Right atrium auricular region (tissue), 2 donors: Measurements from ENCODE around the gene OR52I1. TPM values are rescaled to one million over a fixed set of nuclear protein-coding genes. Genes with fewer than 3 reads are reported as not detected.

Experiments used
- DNase-seq: peaks from one replicate; pipeline ENCODE4 v3.0.0-alpha.2; 2019; ENCODE audit warnings: low spot score
- H3K27ac ChIP-seq, 2 donors: fragments of 200-600 bp; sonication (generic); 1 replicate in 1 of 2; 2 replicates in 1 of 2; pipeline ENCODE4 v1.5.1; 2016 to 2019
- H3K27me3 ChIP-seq, 2 donors: fragments of 200-600 bp; sonication (generic); one replicate each; pipeline versions ENCODE4 v1.5.1 to v1.6.0; 2017 to 2019
- H3K36me3 ChIP-seq: fragments of 200-600 bp; sonication (generic); one replicate; pipeline ENCODE4 v1.5.1; 2016
- H3K4me1 ChIP-seq, 2 donors: fragments of 200-600 bp; sonication (generic); one replicate each; pipeline versions ENCODE4 v1.5.1 to v1.6.0; 2017 to 2019
- H3K4me3 ChIP-seq, 2 donors: fragments of 200-600 bp; sonication (generic); 1 replicate in 1 of 2; 2 replicates in 1 of 2; pipeline ENCODE4 v1.5.1; 2017 to 2019; ENCODE audit warnings: mild to moderate bottlenecking in 1 of 2, moderate library complexity in 1 of 2
- H3K9me3 ChIP-seq, 2 donors: fragments of 200-600 bp; sonication (generic); one replicate each; pipeline ENCODE4 v1.5.1; 2019
- total RNA-seq, 2 donors: library from RNA; depleted of rRNA; stranded (reverse); fragments of >200 nt; gene quantifications; one replicate each; pipeline ENCODE4 v1.1.0, GENCODE V29; 2016
- TF ChIP-seq, protein P1 (sequence below), 2 donors: fragments of 200-600 bp; sonication (generic); IDR thresholded peaks; one replicate each; pipeline ENCODE4 v1.5.1; 2019; ENCODE audit warnings: antibody characterized with exemption in 2 of 2

OR52I1 gene, protein sequence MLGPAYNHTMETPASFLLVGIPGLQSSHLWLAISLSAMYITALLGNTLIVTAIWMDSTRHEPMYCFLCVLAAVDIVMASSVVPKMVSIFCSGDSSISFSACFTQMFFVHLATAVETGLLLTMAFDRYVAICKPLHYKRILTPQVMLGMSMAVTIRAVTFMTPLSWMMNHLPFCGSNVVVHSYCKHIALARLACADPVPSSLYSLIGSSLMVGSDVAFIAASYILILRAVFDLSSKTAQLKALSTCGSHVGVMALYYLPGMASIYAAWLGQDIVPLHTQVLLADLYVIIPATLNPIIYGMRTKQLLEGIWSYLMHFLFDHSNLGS
- not detected for total RNA-seq

DNA sequence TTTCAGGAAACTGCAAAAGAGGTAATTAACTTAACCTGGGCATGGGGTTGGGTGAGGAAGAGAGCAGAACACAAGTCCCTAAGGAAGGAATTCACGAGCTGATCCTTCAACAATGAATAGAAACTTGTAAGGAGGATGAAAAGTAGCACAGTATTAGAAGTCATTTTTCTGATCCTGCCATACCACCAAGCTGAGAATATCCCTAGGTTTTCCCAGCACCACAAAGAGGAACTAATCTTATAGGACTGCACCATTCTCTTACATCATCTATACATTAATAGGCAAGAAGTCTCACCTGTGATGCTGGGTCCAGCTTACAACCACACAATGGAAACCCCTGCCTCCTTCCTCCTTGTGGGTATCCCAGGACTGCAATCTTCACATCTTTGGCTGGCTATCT, at the start of gene OR52I1:
Gene OR52I1, plus strand, starts transcription at position 301 of the 400 bp plus-strand sequence. Its CDS starts 0 bp downstream, at position 301.
- TF ChIP-seq, protein P1, sequence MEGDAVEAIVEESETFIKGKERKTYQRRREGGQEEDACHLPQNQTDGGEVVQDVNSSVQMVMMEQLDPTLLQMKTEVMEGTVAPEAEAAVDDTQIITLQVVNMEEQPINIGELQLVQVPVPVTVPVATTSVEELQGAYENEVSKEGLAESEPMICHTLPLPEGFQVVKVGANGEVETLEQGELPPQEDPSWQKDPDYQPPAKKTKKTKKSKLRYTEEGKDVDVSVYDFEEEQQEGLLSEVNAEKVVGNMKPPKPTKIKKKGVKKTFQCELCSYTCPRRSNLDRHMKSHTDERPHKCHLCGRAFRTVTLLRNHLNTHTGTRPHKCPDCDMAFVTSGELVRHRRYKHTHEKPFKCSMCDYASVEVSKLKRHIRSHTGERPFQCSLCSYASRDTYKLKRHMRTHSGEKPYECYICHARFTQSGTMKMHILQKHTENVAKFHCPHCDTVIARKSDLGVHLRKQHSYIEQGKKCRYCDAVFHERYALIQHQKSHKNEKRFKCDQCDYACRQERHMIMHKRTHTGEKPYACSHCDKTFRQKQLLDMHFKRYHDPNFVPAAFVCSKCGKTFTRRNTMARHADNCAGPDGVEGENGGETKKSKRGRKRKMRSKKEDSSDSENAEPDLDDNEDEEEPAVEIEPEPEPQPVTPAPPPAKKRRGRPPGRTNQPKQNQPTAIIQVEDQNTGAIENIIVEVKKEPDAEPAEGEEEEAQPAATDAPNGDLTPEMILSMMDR (IDR thresholded peaks at IDR 0.05): no peak
- Histone ChIP-seq H3K36me3 (peaks cover 6% of the 10 kb centered on the region), H3K27ac (no peak within 1 kb of the TSS), H3K4me3 (no peak within 1 kb of the TSS), H3K27me3 (no peaks in the 10 kb centered on the region), H3K9me3 (no peaks in the 10 kb centered on the region), H3K4me1 (no peaks in the 10 kb centered on the region)
- no peak for DNase-seq

DNA sequence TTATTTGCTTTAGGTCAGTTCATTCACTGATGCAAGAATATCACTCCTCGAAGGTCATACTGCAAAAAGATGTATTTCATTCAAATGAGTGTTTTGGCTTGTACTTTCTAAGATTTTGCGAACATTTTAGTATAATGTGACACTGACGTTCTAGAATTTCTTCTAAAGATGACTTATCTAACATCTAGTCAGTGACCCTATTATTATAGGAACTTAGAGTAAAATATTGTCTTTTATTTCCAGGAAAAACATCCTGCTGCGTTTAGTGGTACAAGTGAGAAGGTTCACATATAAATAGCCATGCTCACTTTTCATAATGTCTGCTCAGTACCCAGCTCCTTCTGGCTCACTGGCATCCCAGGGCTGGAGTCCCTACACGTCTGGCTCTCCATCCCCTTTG, 48.9 kb upstream of the OR52I1 start, which contains the start of gene OR52M1:
Gene OR52M1, plus strand, starts transcription at position 301 of the 400 bp plus-strand sequence. Its CDS starts 0 bp downstream, at position 301.
- Histone ChIP-seq H3K36me3 (no peaks in the 10 kb centered on the region), H3K4me1 (no peaks in the 10 kb centered on the region), H3K9me3 (no peaks in the 10 kb centered on the region), H3K27me3 (no peaks in the 10 kb centered on the region), H3K4me3 (no peak within 1 kb of the TSS), H3K27ac (no peak within 1 kb of the TSS)
- DNase-seq: no peak
- TF ChIP-seq, protein P1 (IDR thresholded peaks at IDR 0.05): no peak

DNA sequence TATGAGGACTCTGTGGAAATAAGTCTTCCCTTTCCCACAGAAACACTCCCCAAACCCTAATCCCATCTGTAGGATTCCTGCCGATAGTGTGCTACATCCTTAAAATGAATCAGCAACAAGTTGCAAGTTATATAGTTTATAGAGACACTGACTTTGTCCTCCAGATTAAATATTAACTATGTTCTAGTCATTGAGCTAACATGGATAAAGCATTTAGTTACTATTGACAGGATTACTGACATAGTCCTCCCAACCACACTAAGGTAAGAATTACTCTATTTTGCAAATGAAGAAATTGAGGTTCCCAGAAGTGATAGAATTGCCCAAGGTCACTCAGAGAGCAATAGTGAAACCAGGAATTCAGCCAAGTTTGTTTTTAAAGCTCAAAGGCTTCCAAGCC, 47.0 kb upstream of the OR52I1 start:
- H3K4me1 ChIP-seq: no peaks in the 10 kb centered on the region
- no peaks in the 10 kb centered on the region for H3K27me3 ChIP-seq
- H3K4me3 ChIP-seq: no peak overlapping the region
- no peaks in the 10 kb centered on the region for H3K36me3 ChIP-seq
- TF ChIP-seq, protein P1 (IDR thresholded peaks at IDR 0.05): no peak
- no peak for DNase-seq
- H3K9me3 ChIP-seq: peaks cover 0 to 11% of the 10 kb centered on the region in 2 donors
- no peak overlapping the region for H3K27ac ChIP-seq

DNA sequence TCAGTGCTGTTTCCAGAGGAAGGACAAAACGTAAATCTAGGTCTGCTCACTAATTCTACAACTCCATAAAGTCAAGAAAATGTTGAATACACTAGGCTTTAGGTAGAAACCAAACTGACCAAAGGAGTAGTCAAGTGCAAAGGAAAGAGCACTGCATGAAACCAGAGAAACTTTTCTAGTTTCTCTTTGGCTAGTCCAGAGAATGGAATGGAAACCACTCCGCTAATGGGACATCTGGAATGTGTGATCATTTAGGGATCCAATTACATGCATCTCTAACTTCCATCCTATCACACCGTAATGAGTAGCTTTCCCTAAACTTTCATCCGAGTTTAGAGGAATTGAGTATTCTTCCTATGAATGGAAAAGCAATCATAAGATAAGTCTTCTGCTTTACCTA, 46.4 kb upstream of the OR52I1 start:
- no peaks in the 10 kb centered on the region for H3K36me3 ChIP-seq
- no peaks in the 10 kb centered on the region for H3K4me1 ChIP-seq
- no peaks in the 10 kb centered on the region for H3K27me3 ChIP-seq
- no peak overlapping the region for H3K27ac ChIP-seq
- peaks cover 0 to 11% of the 10 kb centered on the region in 2 donors for H3K9me3 ChIP-seq
- TF ChIP-seq, protein P1 (IDR thresholded peaks at IDR 0.05): no peak
- DNase-seq: no peak
- H3K4me3 ChIP-seq: no peak overlapping the region

DNA sequence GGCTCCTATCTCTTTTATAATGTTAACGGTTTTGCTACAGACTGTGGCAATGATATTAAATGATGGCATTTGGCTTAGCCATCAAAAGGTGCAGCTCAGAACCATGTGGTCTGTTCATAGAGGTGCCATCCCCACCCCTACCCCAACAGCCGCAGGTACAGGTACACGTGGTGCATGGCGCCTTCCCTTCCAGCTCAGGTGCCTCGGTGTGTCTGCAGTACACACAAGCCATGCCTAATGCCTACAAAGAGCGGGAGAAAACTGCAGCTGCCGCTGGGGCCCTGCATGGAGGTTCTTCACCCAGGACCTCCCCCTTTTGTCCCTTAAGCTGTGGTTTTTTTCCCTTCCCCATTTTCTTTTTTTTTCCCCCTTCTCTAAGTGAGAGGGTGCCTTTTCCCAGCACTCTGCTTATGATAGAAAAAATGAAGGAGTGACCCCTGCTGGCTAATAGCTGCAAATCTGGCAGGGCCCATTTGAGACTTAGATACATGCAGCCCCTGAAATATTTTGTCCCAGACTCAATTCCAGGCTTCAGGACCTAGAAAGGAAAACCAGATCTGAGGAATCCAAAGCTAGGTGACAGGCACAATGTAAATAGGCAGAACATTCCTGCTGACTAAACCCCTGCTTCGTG, 42.4 kb upstream of the OR52I1 start:
- TF ChIP-seq, protein P1 (IDR thresholded peaks at IDR 0.05): no peak
- no peak overlapping the region for H3K27ac ChIP-seq
- H3K36me3 ChIP-seq: no peaks in the 10 kb centered on the region
- H3K27me3 ChIP-seq: no peaks in the 10 kb centered on the region
- peaks cover 0 to 11% of the 10 kb centered on the region in 2 donors for H3K9me3 ChIP-seq
- H3K4me1 ChIP-seq: no peaks in the 10 kb centered on the region
- H3K4me3 ChIP-seq: no peak overlapping the region
- DNase-seq: no peak
